GM21717 (cell line): ENCODE data around the gene BBS2.

ENCODE experiments used
- ATAC-seq: cut with Tn5 transposase; IDR thresholded peaks from one replicate; pipeline ENCODE4 v1.9.1; 2021; ENCODE audit warnings: mild to moderate bottlenecking, moderate library complexity; ENCODE audit not compliant: unreplicated experiment

BBS2 gene

GRCh38 chr16:56519459-56520250, at the start of gene BBS2:
TSS of gene BBS2 (minus strand) at chr16:56520024. CDS start at chr16:56519862, 162 bp downstream.
- peak; percentile 78 for ATAC-seq

- no peak for ATAC-seq
Measured at GRCh38 chr16:56564793-56565477, 45.1 kb upstream of the BBS2 start, which contains the start of gene MT4. TSS of gene MT4 (plus strand) at chr16:56565073. CDS start at chr16:56565129, 56 bp downstream.

GRCh38 chr16:56561126-56561525, 41.3 kb upstream of the BBS2 start:
- no peak for ATAC-seq

- ATAC-seq, result no peak
Measured at GRCh38 chr16:56560447-56560846, 40.6 kb upstream of the BBS2 start.

- ATAC-seq, result no peak
Measured at GRCh38 chr16:56559109-56559508, 39.3 kb upstream of the BBS2 start.

GRCh38 chr16:56558024-56558747, 38.4 kb upstream of the BBS2 start:
- no peak for ATAC-seq

DNA sequence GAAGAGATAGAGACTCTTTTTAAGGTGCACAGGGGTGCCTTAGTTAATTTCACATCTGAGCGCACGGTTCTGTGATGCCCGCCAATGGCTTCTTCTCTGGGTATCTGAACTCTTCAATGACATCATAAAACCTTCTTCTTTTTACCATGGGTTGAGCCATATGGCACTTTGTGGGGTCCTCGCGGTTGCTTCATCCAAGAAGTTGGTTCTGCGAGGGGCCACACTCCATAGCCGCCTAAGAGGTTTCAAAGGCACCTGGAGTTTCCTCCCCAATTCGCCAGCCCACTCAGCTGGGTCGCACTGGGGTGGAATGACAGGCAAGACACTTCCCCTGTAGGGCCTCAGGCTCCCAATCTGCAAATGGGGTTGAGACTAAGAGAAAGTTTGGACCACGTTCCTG, 34.6 kb upstream of the BBS2 start:
- ATAC-seq, result no peak

GRCh38 chr16:56551796-56552738, 32.2 kb upstream of the BBS2 start:
- no peak for ATAC-seq

- ATAC-seq, result no peak
Measured at GRCh38 chr16:56549744-56550385, 30.0 kb upstream of the BBS2 start.

DNA sequence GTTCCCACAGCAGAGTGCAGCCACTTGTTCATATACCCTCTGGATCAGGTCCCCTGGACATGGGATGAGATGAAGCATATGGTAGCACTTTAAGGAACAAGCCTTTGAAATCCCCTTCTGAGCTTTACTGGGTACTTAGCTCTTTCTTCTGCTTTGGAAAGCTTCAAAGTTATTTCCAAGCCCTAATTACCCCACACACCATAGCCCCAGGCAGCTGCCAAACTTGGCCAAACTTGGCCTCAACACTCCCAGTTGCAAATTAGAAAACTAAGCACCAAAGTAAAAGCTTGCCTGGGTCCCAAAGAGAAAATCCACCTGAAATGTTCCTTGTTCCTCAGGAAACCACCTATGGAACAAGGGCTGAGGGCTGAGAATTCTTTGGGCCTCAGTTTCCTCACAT, 29.3 kb upstream of the BBS2 start:
- no peak for ATAC-seq

GRCh38 chr16:56547949-56548567, 28.2 kb upstream of the BBS2 start:
- no peak for ATAC-seq

- no peak for ATAC-seq
Measured at GRCh38 chr16:56547120-56547948, 27.5 kb upstream of the BBS2 start.

- no peak for ATAC-seq
Measured at GRCh38 chr16:56542039-56542438, 22.2 kb upstream of the BBS2 start.

- no peak for ATAC-seq
Measured at GRCh38 chr16:56539656-56540055, 19.8 kb upstream of the BBS2 start.

DNA sequence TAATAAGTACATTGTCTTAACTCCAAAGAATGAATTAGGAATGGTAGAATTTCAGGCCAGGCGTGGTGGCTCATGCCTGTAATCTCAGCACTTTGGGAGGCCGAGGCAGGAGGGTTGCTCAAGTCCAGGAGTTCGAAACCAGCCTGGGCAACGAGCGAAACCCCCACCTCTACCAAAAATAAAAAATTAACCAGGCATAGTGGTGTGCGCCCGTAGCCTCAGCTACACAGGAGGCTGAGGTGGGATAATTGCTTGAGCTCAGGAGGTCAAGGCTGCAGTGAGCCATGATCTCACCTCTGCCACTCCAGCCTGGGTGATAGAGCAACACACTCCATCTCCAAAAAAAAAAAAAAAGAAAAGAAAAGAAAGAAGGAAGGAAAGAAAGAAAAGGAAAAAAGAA, 18.5 kb upstream of the BBS2 start:
- no peak for ATAC-seq

- ATAC-seq, result no peak
Measured at GRCh38 chr16:56534847-56535383, 15.1 kb upstream of the BBS2 start.

DNA sequence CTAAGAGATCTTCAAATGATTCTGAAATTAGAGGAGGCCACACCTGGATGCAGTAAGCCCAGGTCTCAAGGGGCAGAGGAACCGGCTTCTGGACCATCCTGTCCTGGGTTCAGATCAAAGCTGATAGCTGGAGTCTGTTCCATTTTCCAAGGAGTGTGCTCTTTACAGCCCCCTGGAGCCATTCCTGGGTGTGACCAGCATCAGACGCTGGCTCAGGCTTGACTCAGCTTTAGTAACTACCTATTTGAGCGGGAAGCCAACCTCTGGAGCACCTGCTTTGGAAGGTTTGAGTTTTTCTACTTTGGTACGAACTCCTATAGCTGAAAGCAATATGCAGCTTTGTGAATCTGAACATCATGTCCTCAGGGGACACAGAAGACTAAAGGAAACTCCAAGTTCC, 12.9 kb upstream of the BBS2 start:
- ATAC-seq, result no peak

DNA sequence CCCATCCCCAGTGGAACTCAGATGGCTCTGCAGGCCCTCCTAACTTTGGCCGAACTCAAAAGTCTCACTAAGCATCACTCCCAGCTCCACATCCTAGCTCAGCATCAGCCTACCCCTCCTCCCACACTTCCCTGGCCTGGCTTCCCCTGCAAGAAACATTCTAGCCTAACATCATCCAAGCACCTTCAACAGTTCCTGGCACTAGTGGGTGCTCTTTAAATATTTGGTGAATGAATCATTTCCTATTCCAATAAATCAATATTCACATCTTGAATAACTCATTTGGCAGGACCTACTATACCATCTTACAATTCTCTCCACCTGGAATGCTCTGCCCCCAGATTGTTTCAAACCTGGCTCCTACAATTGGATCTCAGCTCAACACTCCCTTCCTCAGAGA, 11.0 kb upstream of the BBS2 start:
- ATAC-seq, result no peak
